K562 (cell line): Measurements from ENCODE around the gene SCAMP3. TPM values are rescaled to one million over a fixed set of nuclear protein-coding genes. Genes with fewer than 3 reads are reported as not detected.

Experiments used
- CREB1 ChIP-seq, 2 experiments: sonication (generic) in 1 of 2; formaldehyde crosslinking in 1 of 2; IDR thresholded peaks; 2 replicates each; pipeline versions ENCODE4 v1.6.1 to v1.8.0; 2012 to 2022; ENCODE audit warnings: inconsistent platforms in 1 of 2, mild to moderate bottlenecking in 1 of 2, missing genetic modification reagents in 1 of 2, moderate library complexity in 1 of 2
- FOXA3 ChIP-seq, 2 experiments: fragments of 450-650 bp in 1 of 2; sonication (generic) in 1 of 2; formaldehyde crosslinking; IDR thresholded peaks in 1 of 2; conservative IDR thresholded peaks in 1 of 2; 2 replicates each; pipeline versions ENCODE4 v1.4.0 to v1.8.0; 2020 to 2022; ENCODE audit warnings: mild to moderate bottlenecking in 2 of 2, missing genetic modification reagents in 1 of 2
- HDAC2 ChIP-seq: fragments of 450-650 bp; IDR thresholded peaks from 2 replicates; pipeline ENCODE4 v1.6.1; 2016; ENCODE audit warnings: mild to moderate bottlenecking
- HDGF ChIP-seq: fragments of 450-650 bp; IDR thresholded peaks from 2 replicates; pipeline ENCODE4 v1.6.1; 2016
- HLTF ChIP-seq: fragments of 450-650 bp; IDR thresholded peaks from 2 replicates; pipeline ENCODE4 v1.6.1; 2016
- NFRKB ChIP-seq: fragments of 450-650 bp; IDR thresholded peaks from 2 replicates; pipeline ENCODE4 v1.6.1; 2016; ENCODE audit warnings: low read depth
- SLC30A9 ChIP-seq: fragments of 250-450 bp; sonication (Bioruptor Pico); IDR thresholded peaks from 2 replicates; pipeline ENCODE4 v1.8.0; 2022; ENCODE audit warnings: mild to moderate bottlenecking, moderate library complexity
- polyA plus RNA-seq, 8 experiments: library from polyadenylated mRNA; depleted of rRNA in 4 of 8; stranded (reverse) in 5 of 8; unstranded in 3 of 8; fragments of >200 nt; fragmentation: Nextera tagmentation in 2 of 8; fragmentation: Illumina TruSeq in 1 of 8; extraction: Ambion mirVana in 2 of 8; extraction: Trizol in 1 of 8; gene quantifications; 2 replicates each; pipeline versions ENCODE4 v1.2.1 to v1.2.3, GENCODE V29; 2011 to 2014; ENCODE audit warnings: inconsistent platforms in 1 of 8, missing spikeins in 1 of 8
- total RNA-seq, 7 experiments: library from RNA; depleted of rRNA in 6 of 7; stranded (reverse); fragments of >200 nt in 6 of 7; fragmentation: Illumina TruSeq in 2 of 7; extraction: Trizol in 2 of 7; gene quantifications; 2 replicates each; pipeline versions ENCODE4 v1.2.1 to v1.2.3, GENCODE V29; 2011 to 2021; ENCODE audit warnings: low replicate concordance in 1 of 7
- TF ChIP-seq, protein P1 (sequence below), 2 experiments: fragments of 150-350 bp in 1 of 2; IDR thresholded peaks; 2 replicates each; pipeline ENCODE4 v1.6.1; 2012 to 2016; ENCODE audit warnings: low read depth in 2 of 2, low read length in 2 of 2, mild to moderate bottlenecking in 1 of 2, moderate library complexity in 1 of 2
- TF ChIP-seq, protein P2 (sequence below), 2 experiments: fragments of 450-650 bp in 1 of 2; IDR thresholded peaks; 2 replicates each; pipeline ENCODE4 v1.6.1; 2011 to 2017; ENCODE audit warnings: low read depth in 2 of 2, antibody characterized with exemption in 1 of 2, borderline replicate concordance in 1 of 2, low read length in 1 of 2, mild to moderate bottlenecking in 1 of 2, mixed read lengths in 1 of 2; ENCODE audit not compliant: control insufficient read depth in 1 of 2
- TF ChIP-seq, protein P3 (sequence below): sonication (generic); formaldehyde crosslinking; IDR thresholded peaks from 2 replicates; pipeline ENCODE4 v1.8.1; 2023; ENCODE audit warnings: mild to moderate bottlenecking, missing genetic modification reagents
- TF ChIP-seq, protein P4 (sequence below): fragments of 250-450 bp; sonication (Bioruptor Pico); IDR thresholded peaks from 2 replicates; pipeline ENCODE4 v1.8.0; 2022; ENCODE audit warnings: inconsistent platforms, mild to moderate bottlenecking, moderate library complexity, borderline replicate concordance
- TF ChIP-seq, protein P5 (sequence below), 3 experiments: fragments of 200-800 bp in 1 of 3; fragments of 250-450 bp in 1 of 3; fragments of 450-650 bp in 1 of 3; sonication (Bioruptor Pico) in 1 of 3; sonication (Bioruptor generic) in 1 of 3; formaldehyde crosslinking in 1 of 3; IDR thresholded peaks; 2 replicates each; pipeline versions ENCODE4 v1.6.1 to v1.8.0; 2016 to 2022; ENCODE audit warnings: mild to moderate bottlenecking in 2 of 3, missing genetic modification characterization in 2 of 3, missing compliant biosample characterization in 1 of 3, moderate library complexity in 1 of 3

Gene SCAMP3
- total and polyA plus RNA-seq, 9 of the 15 experiments (the other 6 are each of a cell fraction or from before 2014, with no cell fraction given): 14.2 to 131 (median 86.1) TPM

DNA sequence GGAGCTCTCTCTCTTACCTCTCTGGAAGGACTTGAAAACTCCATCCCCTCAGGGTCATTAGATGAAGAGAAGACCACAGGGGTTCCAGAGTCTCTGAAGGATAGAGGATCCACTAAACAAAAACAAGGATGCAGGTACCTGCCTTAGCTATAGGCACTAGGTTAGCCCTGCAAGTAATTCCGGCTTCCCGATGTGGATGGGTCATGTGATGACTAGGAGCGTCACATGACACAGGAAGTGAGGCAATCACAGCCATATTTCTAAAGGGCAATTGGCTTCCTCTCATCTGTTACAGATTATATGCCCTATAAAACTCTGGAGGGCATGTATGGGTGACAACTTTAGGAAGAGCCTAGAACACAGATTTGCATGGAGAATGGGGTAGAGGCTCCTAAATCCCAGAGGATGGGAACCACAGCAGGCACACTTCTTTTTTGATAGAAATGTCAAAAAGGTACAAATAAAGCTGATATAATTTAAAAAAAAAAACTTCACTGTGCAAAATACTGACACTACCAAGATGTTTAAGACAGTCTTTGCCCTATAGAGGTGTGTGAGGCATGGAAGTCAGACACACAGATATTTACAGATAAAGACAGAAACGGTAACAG, 21.0 kb downstream of the SCAMP3 start (continued):
- TF ChIP-seq, protein P1, sequence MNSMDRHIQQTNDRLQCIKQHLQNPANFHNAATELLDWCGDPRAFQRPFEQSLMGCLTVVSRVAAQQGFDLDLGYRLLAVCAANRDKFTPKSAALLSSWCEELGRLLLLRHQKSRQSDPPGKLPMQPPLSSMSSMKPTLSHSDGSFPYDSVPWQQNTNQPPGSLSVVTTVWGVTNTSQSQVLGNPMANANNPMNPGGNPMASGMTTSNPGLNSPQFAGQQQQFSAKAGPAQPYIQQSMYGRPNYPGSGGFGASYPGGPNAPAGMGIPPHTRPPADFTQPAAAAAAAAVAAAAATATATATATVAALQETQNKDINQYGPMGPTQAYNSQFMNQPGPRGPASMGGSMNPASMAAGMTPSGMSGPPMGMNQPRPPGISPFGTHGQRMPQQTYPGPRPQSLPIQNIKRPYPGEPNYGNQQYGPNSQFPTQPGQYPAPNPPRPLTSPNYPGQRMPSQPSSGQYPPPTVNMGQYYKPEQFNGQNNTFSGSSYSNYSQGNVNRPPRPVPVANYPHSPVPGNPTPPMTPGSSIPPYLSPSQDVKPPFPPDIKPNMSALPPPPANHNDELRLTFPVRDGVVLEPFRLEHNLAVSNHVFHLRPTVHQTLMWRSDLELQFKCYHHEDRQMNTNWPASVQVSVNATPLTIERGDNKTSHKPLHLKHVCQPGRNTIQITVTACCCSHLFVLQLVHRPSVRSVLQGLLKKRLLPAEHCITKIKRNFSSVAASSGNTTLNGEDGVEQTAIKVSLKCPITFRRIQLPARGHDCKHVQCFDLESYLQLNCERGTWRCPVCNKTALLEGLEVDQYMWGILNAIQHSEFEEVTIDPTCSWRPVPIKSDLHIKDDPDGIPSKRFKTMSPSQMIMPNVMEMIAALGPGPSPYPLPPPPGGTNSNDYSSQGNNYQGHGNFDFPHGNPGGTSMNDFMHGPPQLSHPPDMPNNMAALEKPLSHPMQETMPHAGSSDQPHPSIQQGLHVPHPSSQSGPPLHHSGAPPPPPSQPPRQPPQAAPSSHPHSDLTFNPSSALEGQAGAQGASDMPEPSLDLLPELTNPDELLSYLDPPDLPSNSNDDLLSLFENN (IDR thresholded peaks at IDR 0.05; ENCODE audit: low read depth in 2 of 2, low read length in 2 of 2): no peak
- TF ChIP-seq, protein P2, sequence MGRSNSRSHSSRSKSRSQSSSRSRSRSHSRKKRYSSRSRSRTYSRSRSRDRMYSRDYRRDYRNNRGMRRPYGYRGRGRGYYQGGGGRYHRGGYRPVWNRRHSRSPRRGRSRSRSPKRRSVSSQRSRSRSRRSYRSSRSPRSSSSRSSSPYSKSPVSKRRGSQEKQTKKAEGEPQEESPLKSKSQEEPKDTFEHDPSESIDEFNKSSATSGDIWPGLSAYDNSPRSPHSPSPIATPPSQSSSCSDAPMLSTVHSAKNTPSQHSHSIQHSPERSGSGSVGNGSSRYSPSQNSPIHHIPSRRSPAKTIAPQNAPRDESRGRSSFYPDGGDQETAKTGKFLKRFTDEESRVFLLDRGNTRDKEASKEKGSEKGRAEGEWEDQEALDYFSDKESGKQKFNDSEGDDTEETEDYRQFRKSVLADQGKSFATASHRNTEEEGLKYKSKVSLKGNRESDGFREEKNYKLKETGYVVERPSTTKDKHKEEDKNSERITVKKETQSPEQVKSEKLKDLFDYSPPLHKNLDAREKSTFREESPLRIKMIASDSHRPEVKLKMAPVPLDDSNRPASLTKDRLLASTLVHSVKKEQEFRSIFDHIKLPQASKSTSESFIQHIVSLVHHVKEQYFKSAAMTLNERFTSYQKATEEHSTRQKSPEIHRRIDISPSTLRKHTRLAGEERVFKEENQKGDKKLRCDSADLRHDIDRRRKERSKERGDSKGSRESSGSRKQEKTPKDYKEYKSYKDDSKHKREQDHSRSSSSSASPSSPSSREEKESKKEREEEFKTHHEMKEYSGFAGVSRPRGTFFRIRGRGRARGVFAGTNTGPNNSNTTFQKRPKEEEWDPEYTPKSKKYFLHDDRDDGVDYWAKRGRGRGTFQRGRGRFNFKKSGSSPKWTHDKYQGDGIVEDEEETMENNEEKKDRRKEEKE (IDR thresholded peaks at IDR 0.05; ENCODE audit: borderline replicate concordance in 1 of 2, control insufficient read depth in 1 of 2, low read depth in 2 of 2, low read length in 1 of 2): no peak
- TF ChIP-seq HDGF (no peak), HLTF (no peak), SLC30A9 (CRISPR knock-in tag) (no peak), CREB1 (IDR thresholded peaks at IDR 0.05) (no peak), CREB1 (CRISPR knock-in tag; IDR thresholded peaks at IDR 0.05) (no peak), NFRKB (peak; percentile 64; the same call in 1 of the 2 replicates), HDAC2 (peak; percentile 74; the same call in 1 of the 2 replicates), FOXA3 (CRISPR knock-in tag; conservative IDR thresholded peaks at IDR 0.05 in 1 of 2, IDR thresholded peaks at IDR 0.05 in 1 of 2) (no peak)
- TF ChIP-seq, protein P3, sequence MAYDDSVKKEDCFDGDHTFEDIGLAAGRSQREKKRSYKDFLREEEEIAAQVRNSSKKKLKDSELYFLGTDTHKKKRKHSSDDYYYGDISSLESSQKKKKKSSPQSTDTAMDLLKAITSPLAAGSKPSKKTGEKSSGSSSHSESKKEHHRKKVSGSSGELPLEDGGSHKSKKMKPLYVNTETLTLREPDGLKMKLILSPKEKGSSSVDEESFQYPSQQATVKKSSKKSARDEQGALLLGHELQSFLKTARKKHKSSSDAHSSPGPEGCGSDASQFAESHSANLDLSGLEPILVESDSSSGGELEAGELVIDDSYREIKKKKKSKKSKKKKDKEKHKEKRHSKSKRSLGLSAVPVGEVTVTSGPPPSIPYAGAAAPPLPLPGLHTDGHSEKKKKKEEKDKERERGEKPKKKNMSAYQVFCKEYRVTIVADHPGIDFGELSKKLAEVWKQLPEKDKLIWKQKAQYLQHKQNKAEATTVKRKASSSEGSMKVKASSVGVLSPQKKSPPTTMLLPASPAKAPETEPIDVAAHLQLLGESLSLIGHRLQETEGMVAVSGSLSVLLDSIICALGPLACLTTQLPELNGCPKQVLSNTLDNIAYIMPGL (CRISPR knock-in tag): no peak
- TF ChIP-seq, protein P4, sequence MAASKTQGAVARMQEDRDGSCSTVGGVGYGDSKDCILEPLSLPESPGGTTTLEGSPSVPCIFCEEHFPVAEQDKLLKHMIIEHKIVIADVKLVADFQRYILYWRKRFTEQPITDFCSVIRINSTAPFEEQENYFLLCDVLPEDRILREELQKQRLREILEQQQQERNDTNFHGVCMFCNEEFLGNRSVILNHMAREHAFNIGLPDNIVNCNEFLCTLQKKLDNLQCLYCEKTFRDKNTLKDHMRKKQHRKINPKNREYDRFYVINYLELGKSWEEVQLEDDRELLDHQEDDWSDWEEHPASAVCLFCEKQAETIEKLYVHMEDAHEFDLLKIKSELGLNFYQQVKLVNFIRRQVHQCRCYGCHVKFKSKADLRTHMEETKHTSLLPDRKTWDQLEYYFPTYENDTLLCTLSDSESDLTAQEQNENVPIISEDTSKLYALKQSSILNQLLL (CRISPR knock-in tag): no peak
- TF ChIP-seq, protein P5, sequence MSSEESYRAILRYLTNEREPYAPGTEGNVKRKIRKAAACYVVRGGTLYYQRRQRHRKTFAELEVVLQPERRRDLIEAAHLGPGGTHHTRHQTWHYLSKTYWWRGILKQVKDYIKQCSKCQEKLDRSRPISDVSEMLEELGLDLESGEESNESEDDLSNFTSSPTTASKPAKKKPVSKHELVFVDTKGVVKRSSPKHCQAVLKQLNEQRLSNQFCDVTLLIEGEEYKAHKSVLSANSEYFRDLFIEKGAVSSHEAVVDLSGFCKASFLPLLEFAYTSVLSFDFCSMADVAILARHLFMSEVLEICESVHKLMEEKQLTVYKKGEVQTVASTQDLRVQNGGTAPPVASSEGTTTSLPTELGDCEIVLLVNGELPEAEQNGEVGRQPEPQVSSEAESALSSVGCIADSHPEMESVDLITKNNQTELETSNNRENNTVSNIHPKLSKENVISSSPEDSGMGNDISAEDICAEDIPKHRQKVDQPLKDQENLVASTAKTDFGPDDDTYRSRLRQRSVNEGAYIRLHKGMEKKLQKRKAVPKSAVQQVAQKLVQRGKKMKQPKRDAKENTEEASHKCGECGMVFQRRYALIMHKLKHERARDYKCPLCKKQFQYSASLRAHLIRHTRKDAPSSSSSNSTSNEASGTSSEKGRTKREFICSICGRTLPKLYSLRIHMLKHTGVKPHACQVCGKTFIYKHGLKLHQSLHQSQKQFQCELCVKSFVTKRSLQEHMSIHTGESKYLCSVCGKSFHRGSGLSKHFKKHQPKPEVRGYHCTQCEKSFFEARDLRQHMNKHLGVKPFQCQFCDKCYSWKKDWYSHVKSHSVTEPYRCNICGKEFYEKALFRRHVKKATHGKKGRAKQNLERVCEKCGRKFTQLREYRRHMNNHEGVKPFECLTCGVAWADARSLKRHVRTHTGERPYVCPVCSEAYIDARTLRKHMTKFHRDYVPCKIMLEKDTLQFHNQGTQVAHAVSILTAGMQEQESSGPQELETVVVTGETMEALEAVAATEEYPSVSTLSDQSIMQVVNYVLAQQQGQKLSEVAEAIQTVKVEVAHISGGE (CRISPR knock-in tag; IDR thresholded peaks at IDR 0.05): no peak
